H1 (cell line): ENCODE data around the gene ZBTB45. TPM values are rescaled to one million over a fixed set of nuclear protein-coding genes. Genes with fewer than 3 reads are reported as not detected.
A peak's percentile ranks its signal among the peaks of the same experiment; 100 is the strongest.

ENCODE experiments used
- CTCF ChIA-PET: fragments of 300-600 bp; sonication (Branson Sonifier 250); formaldehyde crosslinking; loops from one replicate; lab custom pipeline; 2021; ENCODE audit not compliant: partially characterized antibody; lab: Charles Lee
- POLR2A ChIA-PET: fragments of 300-600 bp; sonication (Branson Sonifier 250); formaldehyde crosslinking; loops from one replicate; lab custom pipeline; 2021; ENCODE audit warnings: inconsistent platforms; ENCODE audit not compliant: partially characterized antibody; lab: Charles Lee
- DNase-seq, 2 experiments: peaks; one replicate each; pipeline versions ENCODE4 v3.0.0 to v3.0.0-alpha.2; 2010 to 2022; ENCODE audit warnings: low spot score in 2 of 2, low read depth in 1 of 2, mixed read lengths in 1 of 2
- FAIRE-seq: peaks from 2 replicates; lab custom pipeline; 2011; peaks lifted over from hg19 to GRCh38; lab: Jason Lieb, UNC
- H2AFZ ChIP-seq: 2 replicates; pipeline ENCODE4 v1.8.1; 2012; ENCODE audit warnings: low read length, inconsistent platforms
- H2AK5ac ChIP-seq: 2 replicates; pipeline ENCODE4 v1.6.1; 2013; ENCODE audit warnings: low read depth, low read length
- H2BK120ac ChIP-seq: replicated peaks from 2 replicates; pipeline ENCODE3; 2013; ENCODE audit warnings: low read depth, low read length, inconsistent platforms
- H2BK12ac ChIP-seq: 2 replicates; pipeline ENCODE4 v1.6.1; 2013; ENCODE audit warnings: low read depth, low read length
- H2BK15ac ChIP-seq: 2 replicates; pipeline ENCODE4 v1.6.1; 2013; ENCODE audit warnings: low read length
- H2BK20ac ChIP-seq: 2 replicates; pipeline ENCODE4 v1.6.1; 2013; ENCODE audit warnings: low read length
- H2BK5ac ChIP-seq: 2 replicates; pipeline ENCODE4 v1.6.1; 2013; ENCODE audit warnings: low read depth, low read length
- H3K14ac ChIP-seq: 2 replicates; pipeline ENCODE4 v1.6.1; 2013; ENCODE audit warnings: inconsistent platforms; ENCODE audit not compliant: insufficient read length
- H3K18ac ChIP-seq: 2 replicates; pipeline ENCODE4 v1.6.1; 2013; ENCODE audit warnings: low read length; ENCODE audit errors: extremely low read depth
- H3K23ac ChIP-seq: 2 replicates; pipeline ENCODE4 v1.6.1; 2013; ENCODE audit warnings: inconsistent platforms; ENCODE audit not compliant: insufficient read length
- H3K23me2 ChIP-seq: 2 replicates; pipeline ENCODE4 v1.6.1; 2013; ENCODE audit warnings: low read depth, low read length
- H3K27ac ChIP-seq: 2 replicates; pipeline ENCODE4 v1.6.1; 2011; ENCODE audit warnings: low read depth, low read length, inconsistent platforms
- H3K27me3 ChIP-seq, 4 experiments: replicated peaks in 1 of 4; 1 replicate in 1 of 4; 2 replicates in 3 of 4; pipeline versions ENCODE4 v1.6.1 to v1.8.1; 2011 to 2013; ENCODE audit warnings: low read length in 3 of 4, mild to moderate bottlenecking in 3 of 4, inconsistent platforms in 2 of 4, mixed read lengths in 2 of 4, moderate library complexity in 1 of 4; ENCODE audit not compliant: control insufficient read depth in 3 of 4, insufficient read depth in 3 of 4; ENCODE audit errors: extremely low read depth in 1 of 4
- H3K36me3 ChIP-seq, 4 experiments: 2 replicates each; pipeline versions ENCODE4 v1.6.1 to v1.8.1; 2011 to 2013; ENCODE audit warnings: mild to moderate bottlenecking in 4 of 4, low read length in 3 of 4, moderate library complexity in 2 of 4, control low read depth in 1 of 4, inconsistent platforms in 1 of 4; ENCODE audit not compliant: insufficient read depth in 4 of 4, control insufficient read depth in 2 of 4
- H3K4ac ChIP-seq: replicated peaks from 2 replicates; pipeline ENCODE3; 2013; ENCODE audit warnings: low read length, low read depth, mixed read lengths, inconsistent platforms; ENCODE audit not compliant: insufficient read length
- H3K4me1 ChIP-seq, 4 experiments: replicated peaks in 1 of 4; 1 replicate in 1 of 4; 2 replicates in 3 of 4; pipeline versions ENCODE4 v1.6.1 to v1.8.1; 2011 to 2013; ENCODE audit warnings: low read length in 3 of 4, inconsistent platforms in 2 of 4, mixed read lengths in 1 of 4; ENCODE audit not compliant: insufficient read depth in 4 of 4, control insufficient read depth in 3 of 4
- H3K4me2 ChIP-seq, 2 experiments: 2 replicates each; pipeline versions ENCODE4 v1.6.1 to v1.8.1; 2011 to 2013; ENCODE audit warnings: low read depth in 2 of 2, low read length in 2 of 2, control low read depth in 1 of 2, inconsistent platforms in 1 of 2, mild to moderate bottlenecking in 1 of 2; ENCODE audit not compliant: insufficient read depth in 1 of 2
- H3K4me3 ChIP-seq, 4 experiments: fragments of 200-600, 300-600 bp in 1 of 4; sonication (generic), shearing (Covaris generic), sonication (Bioruptor Twin) in 1 of 4; 2 replicates each; pipeline versions ENCODE4 v1.5.1 to v1.8.1; 2011 to 2016; ENCODE audit warnings: low read length in 4 of 4, low read depth in 3 of 4, control low read depth in 2 of 4, inconsistent platforms in 2 of 4, mild to moderate bottlenecking in 2 of 4, mixed read lengths in 1 of 4, moderate library complexity in 1 of 4; ENCODE audit not compliant: insufficient read depth in 2 of 4; ENCODE audit errors: extremely low read depth in 1 of 4
- H3K56ac ChIP-seq: replicated peaks from 2 replicates; pipeline ENCODE3; 2013; ENCODE audit warnings: low read depth, mild to moderate bottlenecking, mixed read lengths, low read length, inconsistent platforms; ENCODE audit not compliant: insufficient read length
- H3K79me1 ChIP-seq: 2 replicates; pipeline ENCODE4 v1.6.1; 2013; ENCODE audit warnings: low read depth, low read length, control low read depth
- H3K79me2 ChIP-seq, 2 experiments: 2 replicates each; pipeline versions ENCODE4 v1.6.1 to v1.8.1; 2012 to 2013; ENCODE audit warnings: low read length in 2 of 2, mild to moderate bottlenecking in 2 of 2, inconsistent platforms in 1 of 2; ENCODE audit not compliant: insufficient read depth in 2 of 2, control insufficient read depth in 1 of 2
- H3K9ac ChIP-seq, 4 experiments: replicated peaks in 1 of 4; 1 replicate in 1 of 4; 2 replicates in 3 of 4; pipeline versions ENCODE4 v1.6.1 to v1.8.1; 2011 to 2013; ENCODE audit warnings: low read depth in 3 of 4, low read length in 3 of 4, control low read depth in 2 of 4, mild to moderate bottlenecking in 2 of 4, moderate library complexity in 2 of 4, inconsistent platforms in 1 of 4; ENCODE audit errors: extremely low read depth in 1 of 4
- H3K9me3 ChIP-seq, 2 experiments: 2 replicates each; pipeline versions ENCODE4 v1.6.1 to v1.8.1; 2012 to 2013; ENCODE audit warnings: mild to moderate bottlenecking in 2 of 2, moderate library complexity in 2 of 2, control low read depth in 1 of 2, inconsistent platforms in 1 of 2, low read depth in 1 of 2, low read length in 1 of 2, mixed read lengths in 1 of 2; ENCODE audit not compliant: insufficient read depth in 2 of 2
- H4K20me1 ChIP-seq, 2 experiments: replicated peaks in 1 of 2; 2 replicates each; pipeline versions ENCODE3 to v1.8.1; 2011 to 2013; ENCODE audit warnings: inconsistent platforms in 2 of 2, low read length in 2 of 2, mild to moderate bottlenecking in 1 of 2; ENCODE audit not compliant: insufficient read depth in 2 of 2, control insufficient read depth in 1 of 2
- H4K5ac ChIP-seq: 2 replicates; pipeline ENCODE4 v1.6.1; 2013; ENCODE audit warnings: low read length, low read depth, mixed read lengths, inconsistent platforms; ENCODE audit not compliant: insufficient read length
- H4K8ac ChIP-seq: 2 replicates; pipeline ENCODE4 v1.8.0; 2013; ENCODE audit warnings: mild to moderate bottlenecking, moderate library complexity, low read length, inconsistent platforms; ENCODE audit not compliant: insufficient read depth; ENCODE audit errors: extremely low read depth
- H4K91ac ChIP-seq: replicated peaks from 2 replicates; pipeline ENCODE3; 2013; ENCODE audit warnings: low read length, mixed read lengths, inconsistent platforms; ENCODE audit not compliant: insufficient read length
- CBX5 ChIP-seq: fragments of 300-800, 300-1000 bp; sonication (generic); IDR thresholded peaks from 2 replicates; pipeline ENCODE4 v1.7.1; 2016; ENCODE audit warnings: antibody characterized with exemption, low read length, low read depth
- CTCF ChIP-seq, 3 experiments: IDR thresholded peaks; 1 replicate in 2 of 3; 2 replicates in 1 of 3; pipeline versions ENCODE4 v1.5.1 to v1.6.1; 2011; ENCODE audit warnings: low read length in 3 of 3, mild to moderate bottlenecking in 3 of 3, inconsistent platforms in 2 of 3, low read depth in 1 of 3, moderate library complexity in 1 of 3; ENCODE audit not compliant: insufficient read depth in 1 of 3; ENCODE audit errors: control extremely low read depth in 1 of 3
- GTF2F1 ChIP-seq: IDR thresholded peaks from 2 replicates; pipeline ENCODE4 v1.6.1; 2012; ENCODE audit warnings: low read depth, low read length, improper control_type of control experiment, borderline replicate concordance
- PHF8 ChIP-seq: fragments of 200-600 bp; sonication (generic); conservative IDR thresholded peaks from 2 replicates; pipeline ENCODE4 v1.7.1; 2012; ENCODE audit warnings: low read depth, mild to moderate bottlenecking, inconsistent platforms, low read length, moderate library complexity
- RAD21 ChIP-seq, 2 experiments: IDR thresholded peaks in 1 of 2; conservative IDR thresholded peaks in 1 of 2; 2 replicates each; pipeline ENCODE4 v1.6.1; 2011; ENCODE audit warnings: low read depth in 2 of 2, low read length in 2 of 2, improper control_type of control experiment in 1 of 2, inconsistent platforms in 1 of 2, mild to moderate bottlenecking in 1 of 2, moderate library complexity in 1 of 2
- RNF2 ChIP-seq: fragments of 200-900, 300-1000 bp; sonication (generic); IDR thresholded peaks from 2 replicates; pipeline ENCODE4 v1.7.1; 2016; ENCODE audit warnings: borderline replicate concordance, low read depth, mild to moderate bottlenecking, antibody characterized with exemption, low read length; ENCODE audit not compliant: poor library complexity, severe bottlenecking; ENCODE audit errors: missing control alignments
- TAF7 ChIP-seq: optimal IDR thresholded peaks from 2 replicates; pipeline ENCODE3; 2011; ENCODE audit warnings: low read depth, mild to moderate bottlenecking, inconsistent platforms, low read length, moderate library complexity, borderline replicate concordance
- TBP ChIP-seq: IDR thresholded peaks from 2 replicates; pipeline ENCODE4 v1.6.1; 2011; ENCODE audit warnings: low read depth, low read length, improper control_type of control experiment
- ZNF274 ChIP-seq: IDR thresholded peaks from 2 replicates; pipeline ENCODE4 v1.7.0; 2012; ENCODE audit warnings: low read length, borderline replicate concordance; ENCODE audit errors: extremely low read depth
- WGBS, 2 experiments: shearing (Covaris generic) in 1 of 2; methylation state at CpG; one replicate each; pipeline versions ENCODE4 v1.1.6 to v1.1.7; 2013 to 2015; ENCODE audit warnings: low lambda C conversion rate in 2 of 2, mixed read lengths in 2 of 2, inconsistent platforms in 1 of 2, low coverage in 1 of 2, missing lambda C conversion rate in 1 of 2; ENCODE audit not compliant: insufficient replicate concordance in 2 of 2, insufficient coverage in 1 of 2, insufficient read length in 1 of 2; ENCODE audit errors: extremely low coverage in 1 of 2, missing lambda C conversion rate in 1 of 2; 5-methylcytosine and 5-hydroxymethylcytosine counted together
- polyA plus RNA-seq, 7 experiments: library from polyadenylated mRNA; depleted of rRNA in 3 of 7; stranded (reverse) in 5 of 7; unstranded in 2 of 7; fragments of >200 nt in 5 of 7; fragments of 200-250 nt in 2 of 7; gene quantifications; 1 replicate in 5 of 7; 2 replicates in 1 of 7; 4 replicates in 1 of 7; pipeline versions ENCODE4 v1.2.1 to v1.2.3, GENCODE V29; 2011 to 2013; ENCODE audit warnings: missing spikeins in 2 of 7, mixed read lengths in 2 of 7
- total RNA-seq: library from RNA; stranded (reverse); fragmentation: NEBNext Ultra II Directional; extraction: Animal tissue kit (Norgen Biotek cat#: 25700); gene quantifications from 2 replicates; pipeline ENCODE4 v1.2.1, GENCODE V29; 2021

ZBTB45 gene
- total and polyA plus RNA-seq, 2 of the 8 experiments (the other 6 are each of a cell fraction or from before 2014, with no cell fraction given), result 16.9 to 17.2 TPM

- peaks cover 8% of the 10 kb centered on the region for H3K79me1 ChIP-seq
- H4K8ac ChIP-seq, result no peak overlapping the region
- H2BK20ac ChIP-seq, result no peak overlapping the region
- H3K4ac ChIP-seq, result no peak overlapping the region
- H2BK15ac ChIP-seq, result no peak overlapping the region
- 0 out of 2 replicates have a peak overlapping the region, but pooled peaks have one; percentile 24 for H2AK5ac ChIP-seq
- peaks cover 0 to 14% (median 7%) of the 10 kb centered on the region in 4 experiments; a peak in 4 of 7 replicates for H3K4me1 ChIP-seq
- no peak overlapping the region for H2BK120ac ChIP-seq
- no peak overlapping the region for H2AFZ ChIP-seq
- H3K36me3 ChIP-seq, result no peaks in the 10 kb centered on the region
- peak overlapping the region in 3 of 4 experiments; percentile 11 to 59 (median 54); a peak in 2 of 7 replicates for H3K9ac ChIP-seq
- no peak for FAIRE-seq
- no peak overlapping the region for H3K27ac ChIP-seq
- DNase-seq, result no peak
- no peak overlapping the region for H4K5ac ChIP-seq
- H3K14ac ChIP-seq, result no peak overlapping the region
- no peaks in the 10 kb centered on the region for H3K9me3 ChIP-seq
- WGBS, 2 experiments, result 92% methylated on average over 14 of the region's 14 CpGs; no CpG with 5 or more reads in 1 of the 2 experiments
- no peak overlapping the region for H2BK12ac ChIP-seq
- no peak overlapping the region for H4K91ac ChIP-seq
- H3K23ac ChIP-seq, result no peak overlapping the region
- peaks cover 22% of the 10 kb centered on the region for H3K23me2 ChIP-seq
- peak overlapping the region; percentile 37 to 89 (median 69); a peak in 7 of 8 replicates for H3K4me3 ChIP-seq
- peak overlapping the region; percentile 84 to 93 for H3K4me2 ChIP-seq
- peaks cover 0 to 2% of the 10 kb centered on the region in 2 experiments for H4K20me1 ChIP-seq
- no peak overlapping the region for H2BK5ac ChIP-seq
- POLR2A ChIA-PET, result interaction anchor here (1.3 to 3.6 kb wide), 8 partner anchors 10 to 250 kb away, joined by 3 to 14 read pairs (median 6); partner anchors contain the start of genes CHMP2A, SLC27A5 and TRIM28
- CTCF ChIA-PET, result interaction anchor here (1.3 to 4.9 kb wide), 4 partner anchors 13 to 138 kb away, joined by 3 to 27 read pairs (median 8); partner anchors contain the start of genes ZBTB45 and ZNF497
- no peak overlapping the region for H3K18ac ChIP-seq
- no peaks in the 10 kb centered on the region for H3K27me3 ChIP-seq
- H3K56ac ChIP-seq, result no peak overlapping the region
- no peaks in the 10 kb centered on the region for H3K79me2 ChIP-seq
- no peak for TF ChIP-seq ZNF274
- TF ChIP-seq PHF8, result no peak
- TF ChIP-seq RAD21 (IDR thresholded peaks at IDR 0.05 in 1 of 2, conservative IDR thresholded peaks at IDR 0.05 in 1 of 2; ENCODE audit: low read depth in 2 of 2, low read length in 2 of 2), result no peak
- TF ChIP-seq GTF2F1, result no peak
- no peak for TF ChIP-seq RNF2
- TF ChIP-seq TAF7, result no peak
- TF ChIP-seq CTCF (IDR thresholded peaks at IDR 0.05; ENCODE audit: control extremely low read depth in 1 of 3, insufficient read depth in 1 of 3, low read depth in 1 of 3, low read length in 3 of 3), result no peak
- no peak for TF ChIP-seq TBP
- no peak for TF ChIP-seq CBX5
Measured at GRCh38 chr19:58500242-58500641, 19.4 kb downstream of the ZBTB45 start.
